ENCODE data around the gene S100PBP. TPM values are rescaled to one million over a fixed set of nuclear protein-coding genes. Genes with fewer than 3 reads are reported as not detected.

Gene S100PBP
- total RNA-seq, 1 experiment from 2014 or later, result 50.1 TPM

- Histone ChIP-seq H4K5ac (ENCODE audit: insufficient read length, low read depth, low read length) (no peak overlapping the region), H3T11ph (ENCODE audit: low read length) (no peak overlapping the region), H3K56ac (ENCODE audit: insufficient read length, low read depth, low read length) (no peak overlapping the region), H2BK12ac (ENCODE audit: insufficient read length, low read depth, low read length) (no peak overlapping the region), H3K23me2 (ENCODE audit: insufficient read length, low read depth, low read length, poor library complexity, severe bottlenecking) (no peaks in the 10 kb centered on the region), H2BK20ac (ENCODE audit: low read depth, low read length, poor library complexity, severe bottlenecking) (no peak overlapping the region), H4K8ac (replicated peaks; ENCODE audit: insufficient read length, low read depth, low read length) (no peak overlapping the region), H3K4ac (ENCODE audit: low read depth, low read length) (no peak overlapping the region), H3K9ac (ENCODE audit: extremely low read depth, insufficient read length, low read length) (no peak overlapping the region), H2BK5ac (ENCODE audit: insufficient read length, low read length) (no peak overlapping the region), H2BK15ac (ENCODE audit: low read depth, low read length) (no peak overlapping the region), H3K27ac (ENCODE audit: insufficient read length, low read depth, low read length) (no peak overlapping the region), H2AK5ac (ENCODE audit: insufficient read length, low read length) (no peak overlapping the region), H3K4me2 (ENCODE audit: insufficient read depth, insufficient read length, low read length) (no peak overlapping the region), H4K91ac (ENCODE audit: insufficient read length, low read depth, low read length) (no peak overlapping the region), H3K4me1 (ENCODE audit: insufficient read depth, low read length) (no peaks in the 10 kb centered on the region), H3K23ac (ENCODE audit: insufficient read length, low read depth, low read length) (no peak overlapping the region), H3K79me2 (ENCODE audit: insufficient read depth, low read length) (peaks cover 1% of the 10 kb centered on the region; the same call in 1 of the 2 replicates), H3K79me1 (ENCODE audit: insufficient read depth, low read depth, low read length, poor library complexity, severe bottlenecking) (no peaks in the 10 kb centered on the region), H3K18ac (ENCODE audit: insufficient read length, low read depth, low read length) (no peak overlapping the region), H2BK120ac (ENCODE audit: low read depth, low read length, poor library complexity, severe bottlenecking) (no peak overlapping the region), H2AFZ (ENCODE audit: low read length) (no peak overlapping the region), H3K27me3 (ENCODE audit: insufficient read depth, low read length) (no peaks in the 10 kb centered on the region), H3K9me3 (ENCODE audit: control insufficient read depth, low read depth, low read length) (no peaks in the 10 kb centered on the region), H3K14ac (ENCODE audit: insufficient read depth, low read length) (no peak overlapping the region), H4K20me1 (ENCODE audit: control insufficient read depth, insufficient read depth, insufficient read length) (no peaks in the 10 kb centered on the region)
- Mint-ChIP-seq H3K36me3 (ENCODE audit: insufficient read depth in 1 of 3, low read depth in 3 of 3) (peaks cover 13 to 62% (median 54%) of the 10 kb centered on the region in 3 experiments; a peak in 6 of 7 replicates), H3K4me3 (no peak overlapping the region), H3K27ac (no peak overlapping the region), H3K27me3 (ENCODE audit: low read depth) (no peaks in the 10 kb centered on the region), H3K4me1 (peaks cover 0 to 3% of the 10 kb centered on the region in 2 experiments; a peak in 1 of 4 replicates), H3K9me3 (peaks cover 0 to 2% of the 10 kb centered on the region in 2 experiments; a peak in 1 of 5 replicates)
- no peak for DNase-seq
- WGBS (ENCODE audit: extremely low coverage, insufficient read length, low lambda C conversion rate), result no CpG with 5 or more reads among the region's 3 CpGs
- TF ChIP-seq, protein P1, sequence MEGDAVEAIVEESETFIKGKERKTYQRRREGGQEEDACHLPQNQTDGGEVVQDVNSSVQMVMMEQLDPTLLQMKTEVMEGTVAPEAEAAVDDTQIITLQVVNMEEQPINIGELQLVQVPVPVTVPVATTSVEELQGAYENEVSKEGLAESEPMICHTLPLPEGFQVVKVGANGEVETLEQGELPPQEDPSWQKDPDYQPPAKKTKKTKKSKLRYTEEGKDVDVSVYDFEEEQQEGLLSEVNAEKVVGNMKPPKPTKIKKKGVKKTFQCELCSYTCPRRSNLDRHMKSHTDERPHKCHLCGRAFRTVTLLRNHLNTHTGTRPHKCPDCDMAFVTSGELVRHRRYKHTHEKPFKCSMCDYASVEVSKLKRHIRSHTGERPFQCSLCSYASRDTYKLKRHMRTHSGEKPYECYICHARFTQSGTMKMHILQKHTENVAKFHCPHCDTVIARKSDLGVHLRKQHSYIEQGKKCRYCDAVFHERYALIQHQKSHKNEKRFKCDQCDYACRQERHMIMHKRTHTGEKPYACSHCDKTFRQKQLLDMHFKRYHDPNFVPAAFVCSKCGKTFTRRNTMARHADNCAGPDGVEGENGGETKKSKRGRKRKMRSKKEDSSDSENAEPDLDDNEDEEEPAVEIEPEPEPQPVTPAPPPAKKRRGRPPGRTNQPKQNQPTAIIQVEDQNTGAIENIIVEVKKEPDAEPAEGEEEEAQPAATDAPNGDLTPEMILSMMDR (conservative IDR thresholded peaks at IDR 0.05), result no peak
Measured at GRCh38 chr1:32825181-32825580, 7.7 kb downstream of the S100PBP start.
